Sigmoid colon (tissue), 3 donors: ENCODE data around the gene MAL.

Experiments
- CTCF ChIP-seq, 4 experiments: fragments of 450-650 bp in 3 of 4; fragments of 200-600 bp in 1 of 4; IDR thresholded peaks; one replicate each; pipeline ENCODE4 v1.5.1; 2016 to 2019; ENCODE audit warnings: antibody characterized with exemption in 4 of 4, mild to moderate bottlenecking in 3 of 4, moderate library complexity in 2 of 4
- POLR2A ChIP-seq, 2 donors: fragments of 450-650 bp; IDR thresholded peaks; one replicate each; pipeline ENCODE4 v1.6.1; 2016; ENCODE audit warnings: antibody characterized with exemption in 2 of 2, mild to moderate bottlenecking in 2 of 2, moderate library complexity in 2 of 2

DNA sequence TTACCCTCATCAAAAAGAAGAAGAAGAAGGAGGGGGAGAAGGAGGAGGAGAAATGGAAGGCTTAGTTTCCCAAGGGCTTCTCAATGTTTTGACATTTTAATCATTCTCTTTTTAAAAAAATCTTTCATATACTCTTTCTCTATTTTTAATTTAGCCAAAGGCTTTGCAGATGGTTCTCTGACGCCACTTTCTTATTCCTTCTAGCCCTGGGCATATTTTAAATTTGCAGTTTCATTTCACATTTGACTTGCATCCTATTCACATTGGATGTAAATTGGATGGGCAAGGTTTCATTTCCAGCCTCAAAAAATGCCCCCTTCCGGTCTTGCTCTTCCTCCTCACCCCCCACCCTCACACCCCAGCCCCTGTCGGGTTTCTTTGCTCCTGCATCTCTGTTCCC, 29.8 kb downstream of the MAL start:
- TF ChIP-seq CTCF (IDR thresholded peaks at IDR 0.05) (no peak), POLR2A (IDR thresholded peaks at IDR 0.05) (no peak)
